ENCODE measurements around the gene NR1H2.

GRCh38 chr19:50383852-50384684, 7.8 kb downstream of the NR1H2 start, which contains the start of gene POLD1:
- TF ChIP-seq CTCF (IDR thresholded peaks at IDR 0.05; ENCODE audit: low read depth, low read length, missing input control) (no peak), GABPA (IDR thresholded peaks at IDR 0.05 in 1 of 2, conservative IDR thresholded peaks at IDR 0.05 in 1 of 2) (peak in 1 of 2 donors; percentile 80)
